SK-N-MC (cell line): Measurements from ENCODE around the gene DNAAF5.

Experiments
- EZH2 ChIP-seq: fragments of 200-600 bp; sonication (generic); IDR thresholded peaks from one replicate; pipeline ENCODE4 v1.6.1; 2017; ENCODE audit warnings: antibody characterized with exemption
- FOXP2 ChIP-seq: optimal IDR thresholded peaks from 2 replicates; pipeline ENCODE3; 2011; ENCODE audit warnings: mild to moderate bottlenecking, moderate library complexity; ENCODE audit not compliant: insufficient read depth; ENCODE audit errors: extremely low read length, control extremely low read depth

DNA sequence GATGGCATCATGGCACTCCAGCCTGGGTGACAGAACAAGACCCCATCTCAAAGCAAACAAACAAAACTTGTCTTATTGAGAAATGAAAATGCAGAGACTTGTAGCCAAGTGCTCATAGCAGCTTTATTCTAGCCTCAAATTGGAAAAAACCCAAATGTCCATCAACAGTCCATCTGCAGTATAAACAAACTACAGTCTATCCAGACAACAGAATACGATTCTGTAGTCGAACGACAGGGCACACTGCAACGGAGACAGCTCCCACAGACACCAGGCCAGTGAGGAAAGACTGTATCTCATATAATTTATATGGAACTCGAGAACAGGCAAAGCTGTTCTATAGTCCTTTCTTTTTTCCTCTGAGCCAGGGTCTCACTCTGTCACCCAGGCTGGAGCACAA, 65.0 kb downstream of the DNAAF5 start:
- TF ChIP-seq FOXP2 (no peak), EZH2 (no peak)
